CD14-positive monocyte (primary cell): ENCODE measurements around the gene SYNPO2. TPM values are rescaled to one million over a fixed set of nuclear protein-coding genes. Genes with fewer than 3 reads are reported as not detected.

Source experiments
- DNase-seq, 3 donors: peaks; one replicate each; pipeline ENCODE4 v3.0.0-alpha.2; 2011 to 2022
- H2AFZ ChIP-seq: 2 replicates; pipeline ENCODE4 v1.6.0; 2012; ENCODE audit warnings: mild to moderate bottlenecking, low read depth, low read length, inconsistent platforms; ENCODE audit not compliant: insufficient read depth, poor library complexity, severe bottlenecking
- H3K27ac ChIP-seq, 2 donors: 1 replicate in 1 of 2; 2 replicates in 1 of 2; pipeline ENCODE4 v1.5.1; 2012 to 2013; ENCODE audit warnings: low read length in 2 of 2, control low read depth in 1 of 2, inconsistent platforms in 1 of 2, low read depth in 1 of 2, mild to moderate bottlenecking in 1 of 2
- H3K27me3 ChIP-seq, 2 donors: one replicate each; pipeline versions ENCODE4 v1.6.0 to v1.6.1; 2011 to 2013; ENCODE audit warnings: low read length in 2 of 2; ENCODE audit not compliant: control insufficient read depth in 2 of 2, insufficient read depth in 2 of 2
- H3K36me3 ChIP-seq, 2 donors: replicated peaks in 1 of 2; 1 replicate in 1 of 2; 2 replicates in 1 of 2; pipeline versions ENCODE4 v1.5.1 to v1.6.1; 2012 to 2013; ENCODE audit warnings: low read length in 2 of 2, control low read depth in 1 of 2, inconsistent platforms in 1 of 2, mild to moderate bottlenecking in 1 of 2; ENCODE audit not compliant: insufficient read depth in 2 of 2, control insufficient read depth in 1 of 2
- H3K4me1 ChIP-seq, 2 donors: 1 replicate in 1 of 2; 2 replicates in 1 of 2; pipeline versions ENCODE4 v1.5.1 to v1.6.1; 2012 to 2013; ENCODE audit warnings: low read length in 2 of 2, control low read depth in 1 of 2, inconsistent platforms in 1 of 2, mild to moderate bottlenecking in 1 of 2, moderate library complexity in 1 of 2; ENCODE audit not compliant: insufficient read depth in 2 of 2, control insufficient read depth in 1 of 2
- H3K4me2 ChIP-seq: replicated peaks from 2 replicates; pipeline ENCODE3; 2012; ENCODE audit warnings: low read length, moderate library complexity, mild to moderate bottlenecking; ENCODE audit not compliant: poor library complexity, severe bottlenecking; ENCODE audit errors: extremely low read depth
- H3K4me3 ChIP-seq, 3 experiments: fragments of 200-600 bp in 1 of 3; sonication (generic) in 1 of 3; replicated peaks in 1 of 3; 1 replicate in 2 of 3; 2 replicates in 1 of 3; pipeline ENCODE4 v1.5.1; 2011 to 2013; ENCODE audit warnings: low read length in 3 of 3, mild to moderate bottlenecking in 3 of 3, control low read depth in 2 of 3, low read depth in 2 of 3, inconsistent platforms in 1 of 3, moderate library complexity in 1 of 3
- H3K79me2 ChIP-seq: 2 replicates; pipeline ENCODE4 v1.6.0; 2012; ENCODE audit warnings: mild to moderate bottlenecking, control low read depth, inconsistent platforms, low read length, moderate library complexity; ENCODE audit not compliant: insufficient read depth
- H3K9ac ChIP-seq: 2 replicates; pipeline ENCODE4 v1.6.0; 2017; ENCODE audit warnings: low read length, mild to moderate bottlenecking; ENCODE audit not compliant: insufficient read depth, poor library complexity, severe bottlenecking
- H3K9me3 ChIP-seq, 2 donors: replicated peaks in 1 of 2; 1 replicate in 1 of 2; 2 replicates in 1 of 2; pipeline versions ENCODE4 v1.5.1 to v1.6.1; 2012 to 2013; ENCODE audit warnings: low read length in 2 of 2, control low read depth in 1 of 2; ENCODE audit not compliant: control insufficient read depth in 1 of 2, insufficient read depth in 1 of 2
- H4K20me1 ChIP-seq: 2 replicates; pipeline ENCODE4 v1.6.0; 2012; ENCODE audit warnings: mild to moderate bottlenecking, low read length, control low read depth, moderate library complexity; ENCODE audit not compliant: insufficient read depth
- H3K27ac Mint-ChIP-seq, 7 donors: one replicate each; pipeline ENCODE4 v1.8.0; 2020; ENCODE audit warnings: mild to moderate bottlenecking in 7 of 7, mixed read lengths in 7 of 7, moderate library complexity in 6 of 7, inconsistent platforms in 2 of 7
- H3K27me3 Mint-ChIP-seq, 3 donors: one replicate each; pipeline ENCODE4 v1.8.0; 2021 to 2022; ENCODE audit warnings: low read depth in 3 of 3, mild to moderate bottlenecking in 3 of 3, mixed read lengths in 3 of 3, moderate library complexity in 3 of 3, inconsistent platforms in 1 of 3
- H3K36me3 Mint-ChIP-seq, 2 donors: one replicate each; pipeline ENCODE4 v1.8.0; 2020; ENCODE audit warnings: mixed read lengths in 2 of 2, inconsistent platforms in 1 of 2, mild to moderate bottlenecking in 1 of 2
- H3K4me1 Mint-ChIP-seq: one replicate; pipeline ENCODE4 v1.8.0; 2020; ENCODE audit warnings: mild to moderate bottlenecking, mixed read lengths
- H3K4me3 Mint-ChIP-seq, 2 donors: one replicate each; pipeline ENCODE4 v1.8.0; 2020; ENCODE audit warnings: mild to moderate bottlenecking in 2 of 2, mixed read lengths in 2 of 2, moderate library complexity in 1 of 2
- H3K9me3 Mint-ChIP-seq, 7 donors: one replicate each; pipeline ENCODE4 v1.8.0; 2020 to 2022; ENCODE audit warnings: mixed read lengths in 7 of 7, mild to moderate bottlenecking in 6 of 7, moderate library complexity in 6 of 7, inconsistent platforms in 2 of 7
- CTCF ChIP-seq: fragments of 200-600 bp; IDR thresholded peaks from one replicate; pipeline ENCODE4 v1.8.0; 2022; ENCODE audit warnings: antibody characterized with exemption, mild to moderate bottlenecking
- WGBS: methylation state at CpG from one replicate; pipeline ENCODE4 v1.1.5; 2013; ENCODE audit warnings: missing lambda C conversion rate; ENCODE audit not compliant: insufficient coverage; 5-methylcytosine and 5-hydroxymethylcytosine counted together
- intact Hi-C, 2 donors: fragments of 100-400 bp; cut with micrococcal nuclease; formaldehyde crosslinking; loops; one replicate each; pipeline versions ENCODE4 v1.15.0 to v1.15.1; 2023
- polyA plus RNA-seq, 3 donors: library from polyadenylated mRNA; depleted of rRNA in 1 of 3; unstranded in 2 of 3; stranded (reverse) in 1 of 3; fragments of 300-500 nt in 2 of 3; fragments of >200 nt in 1 of 3; fragmentation: Illumina TruSeq in 2 of 3; gene quantifications; 1 replicate in 2 of 3; 2 replicates in 1 of 3; pipeline ENCODE4 v1.2.3, GENCODE V29; 2012 to 2021

SYNPO2 gene
- polyA plus RNA-seq, 3 donors, result 0.04 TPM; not detected in 2

DNA sequence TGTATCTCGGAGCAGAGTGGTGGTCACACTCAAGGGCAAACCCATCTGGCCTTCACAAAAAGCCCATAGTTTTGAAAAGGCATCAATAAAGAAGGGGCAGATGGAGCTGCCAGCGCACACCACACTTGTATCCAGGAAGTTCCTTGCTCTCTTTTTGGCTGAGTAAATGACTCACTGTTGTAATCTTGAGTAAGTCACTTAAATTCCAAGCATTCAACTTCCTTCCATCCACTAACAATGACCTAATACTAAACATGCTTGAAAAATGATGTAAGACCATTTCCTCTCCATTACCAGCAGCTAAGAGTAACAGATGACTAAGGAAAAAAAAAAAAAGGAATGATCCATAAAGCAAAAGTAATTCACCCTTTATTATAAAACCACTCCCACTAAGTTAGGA lies 214.6 kb downstream of the SYNPO2 start:
- intact Hi-C loops, result loop anchor here (10.0 kb wide), 2 partner anchors 98 to 112 kb away; partner anchors contain the start of gene USP53 (in 1 of the 2)
- peak; percentile 78 to 95 (median 89) for DNase-seq
- Histone ChIP-seq H3K79me2 (no peaks in the 10 kb centered on the region), H3K36me3 (no peaks in the 10 kb centered on the region), H3K27ac (peak overlapping the region; percentile 22 to 58), H4K20me1 (no peaks in the 10 kb centered on the region), H3K27me3 (no peaks in the 10 kb centered on the region), H3K4me1 (peaks cover 22 to 29% of the 10 kb centered on the region in 2 donors), H3K4me2 (peak overlapping the region; percentile 24), H3K9me3 (no peaks in the 10 kb centered on the region), H2AFZ (no peak overlapping the region), H3K9ac (no peak overlapping the region), H3K4me3 (no peak overlapping the region)
- Mint-ChIP-seq H3K27ac (peak overlapping the region in 6 of 7 donors; percentile 79 to 94 (median 90)), H3K4me1 (peaks cover 39% of the 10 kb centered on the region), H3K4me3 (peak overlapping the region in 1 of 2 donors; percentile 26), H3K9me3 (peaks cover 0 to 3% (median 0%) of the 10 kb centered on the region in 7 donors), H3K27me3 (peaks cover 0 to 3% (median 3%) of the 10 kb centered on the region in 3 donors), H3K36me3 (no peaks in the 10 kb centered on the region)
- no CpG with 5 or more reads among the region's 2 CpGs for WGBS
- TF ChIP-seq CTCF, result no peak

DNA sequence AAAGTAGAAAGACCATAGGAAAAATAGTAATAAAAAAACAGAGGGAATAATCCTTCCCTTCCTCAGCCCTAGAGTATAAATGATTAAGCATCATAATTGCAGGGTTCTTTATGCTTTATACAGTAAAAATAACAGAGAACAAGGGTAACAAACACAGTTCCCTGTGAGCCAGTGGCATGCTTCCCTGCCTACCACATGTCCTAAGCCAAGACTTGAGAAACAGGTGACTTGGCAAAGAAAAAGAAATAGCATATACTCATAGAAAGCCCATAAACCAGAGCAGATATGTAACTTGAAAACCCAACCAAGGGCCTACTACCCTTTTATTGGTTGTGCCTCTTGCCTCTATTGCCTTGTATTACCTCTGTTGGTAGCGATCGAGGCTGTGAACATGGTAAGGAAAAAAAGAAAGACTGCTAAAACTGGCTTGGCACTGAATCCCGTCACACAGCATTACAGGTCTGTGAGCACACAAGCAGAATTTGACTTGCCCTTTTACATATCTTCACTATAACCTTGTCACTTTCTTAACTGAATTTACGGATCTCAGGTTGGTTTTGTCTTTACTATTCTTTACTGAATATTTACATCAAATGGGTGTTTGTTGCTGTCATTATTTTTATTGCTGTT lies 216.1 kb downstream of the SYNPO2 start:
- Mint-ChIP-seq H3K27ac (peak overlapping the region in 2 of 7 donors; percentile 1 to 52), H3K4me3 (no peak overlapping the region), H3K9me3 (peaks cover 0 to 3% (median 0%) of the 10 kb centered on the region in 7 donors), H3K27me3 (peaks cover 0 to 3% (median 3%) of the 10 kb centered on the region in 3 donors), H3K4me1 (peaks cover 35% of the 10 kb centered on the region), H3K36me3 (no peaks in the 10 kb centered on the region)
- H3K79me2 ChIP-seq, result no peaks in the 10 kb centered on the region
- peaks cover 22 to 23% of the 10 kb centered on the region in 2 donors for H3K4me1 ChIP-seq
- no peaks in the 10 kb centered on the region for H3K9me3 ChIP-seq
- no peak overlapping the region for H3K4me2 ChIP-seq
- H3K4me3 ChIP-seq, result no peak overlapping the region
- H2AFZ ChIP-seq, result no peak overlapping the region
- TF ChIP-seq CTCF, result no peak
- no peaks in the 10 kb centered on the region for H3K36me3 ChIP-seq
- WGBS, result no CpG with 5 or more reads among the region's 4 CpGs
- H4K20me1 ChIP-seq, result no peaks in the 10 kb centered on the region
- H3K27me3 ChIP-seq, result no peaks in the 10 kb centered on the region
- no peak overlapping the region for H3K27ac ChIP-seq
- intact Hi-C loops, result loop anchor here (10.0 kb wide), 2 partner anchors 100 to 110 kb away; partner anchors contain the start of gene USP53 (in 1 of the 2)
- no peak for DNase-seq
- H3K9ac ChIP-seq, result no peak overlapping the region
